ENCODE data around the gene RSBN1L. TPM values are rescaled to one million over a fixed set of nuclear protein-coding genes. Genes with fewer than 3 reads are reported as not detected.
"Not testable (repeated sequence)": the region's sequence is repeated elsewhere in the genome, so short reads cannot be mapped to it uniquely, and the experiment has no call there.

RSBN1L gene
- total RNA-seq, 1 experiment from 2014 or later = 17.8 TPM

DNA sequence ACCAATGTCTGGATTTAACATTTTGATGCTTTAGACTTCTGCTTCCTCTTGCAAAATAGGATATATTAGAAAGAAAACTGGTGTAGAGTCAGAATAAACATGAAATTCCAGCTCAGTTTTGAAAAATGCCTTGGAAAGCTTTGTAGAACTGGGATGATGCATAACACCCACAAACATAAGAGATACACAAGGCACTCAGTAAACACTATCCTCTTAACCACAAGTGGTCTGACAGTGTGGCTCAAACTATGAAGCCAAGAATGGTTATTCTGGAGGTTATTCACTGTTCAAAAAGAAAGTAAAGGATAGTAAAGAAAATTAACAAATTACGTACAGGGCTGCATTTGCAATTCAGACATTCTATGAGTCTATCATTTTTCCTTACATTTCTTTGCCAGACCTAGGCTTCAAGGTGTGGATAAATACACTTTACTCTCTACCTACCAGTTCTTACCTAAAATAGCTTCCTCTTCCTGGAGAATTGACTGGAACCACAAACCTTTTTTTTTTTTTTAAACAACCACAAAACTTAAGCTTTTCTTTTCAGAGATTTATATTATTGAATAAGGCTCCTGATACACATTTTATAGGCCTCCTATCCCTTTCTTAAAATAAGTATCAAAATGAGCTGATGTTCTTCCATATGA lies 9.0 kb upstream of the RSBN1L start:
- DNase-seq (ENCODE audit: low read depth) = no peak

DNA sequence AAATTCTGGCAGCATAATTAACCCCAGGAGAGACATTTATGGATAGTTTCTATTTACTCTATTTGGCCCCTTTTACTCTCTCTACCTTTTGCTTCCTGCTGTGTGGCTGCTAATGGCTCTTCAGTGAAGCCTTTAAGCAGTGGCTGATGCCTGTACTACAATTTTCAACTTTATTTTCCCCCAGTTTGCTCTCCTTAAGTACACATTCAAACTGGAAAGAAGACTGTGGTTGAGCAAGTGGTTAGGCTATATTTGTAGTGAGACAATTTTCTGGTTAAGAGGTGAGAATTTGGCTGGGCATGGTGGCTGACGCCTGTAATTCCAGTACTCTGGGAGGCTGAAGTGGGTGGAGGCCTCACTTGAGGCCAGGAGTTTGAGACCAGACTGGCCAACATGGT lies 8.5 kb upstream of the RSBN1L start:
- no peak for DNase-seq (ENCODE audit: low read depth)

DNA sequence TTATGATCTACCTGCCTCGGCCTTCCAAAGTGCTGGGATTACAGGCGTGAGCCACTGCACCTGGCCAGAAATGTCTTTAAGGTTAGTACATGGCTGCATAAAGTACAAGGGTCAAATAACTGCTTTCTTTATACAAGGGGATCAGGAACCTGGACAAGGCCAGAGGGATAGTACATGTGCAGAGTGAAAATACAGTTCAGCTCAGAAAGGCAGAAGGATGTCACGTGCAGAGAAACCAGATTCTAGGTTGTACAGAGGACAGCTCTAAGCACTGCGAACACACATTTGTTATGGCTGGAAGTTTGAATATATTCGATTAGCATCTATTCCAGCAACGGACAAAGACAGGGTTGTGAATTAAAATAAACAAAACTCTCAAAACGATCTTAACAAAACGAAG lies 6.0 kb upstream of the RSBN1L start:
- DNase-seq (ENCODE audit: low read depth) = no peak

DNA sequence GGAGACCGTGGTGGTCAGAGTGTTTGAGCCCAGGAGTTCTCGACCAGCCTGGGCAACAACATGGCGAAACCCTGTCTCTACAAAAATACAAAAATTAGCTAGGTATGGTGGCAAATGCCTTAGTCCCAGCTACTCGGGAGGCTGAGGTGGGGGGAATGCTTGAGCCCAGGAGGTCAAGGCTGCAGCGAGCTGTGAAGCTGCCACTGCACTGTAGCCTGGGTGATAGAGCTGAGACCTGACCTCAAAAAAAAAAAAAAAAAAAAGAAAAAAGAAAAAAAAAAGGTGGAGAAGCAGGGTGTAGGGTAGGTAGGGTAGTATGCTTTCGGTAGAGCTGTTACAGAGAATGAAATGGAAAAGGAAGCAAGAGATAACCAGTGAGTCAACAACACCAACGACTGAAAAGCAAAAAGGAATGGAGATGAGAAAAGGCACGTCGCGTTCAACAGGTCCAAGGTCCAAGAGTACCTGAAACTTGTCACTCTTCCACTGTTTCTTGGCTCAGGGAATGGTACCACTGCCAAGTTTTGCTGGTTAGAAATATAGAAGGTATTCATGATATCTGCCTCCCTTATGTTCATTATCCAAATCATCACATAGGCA lies 4.3 kb upstream of the RSBN1L start:
- DNase-seq (ENCODE audit: low read depth) = no peak

DNA sequence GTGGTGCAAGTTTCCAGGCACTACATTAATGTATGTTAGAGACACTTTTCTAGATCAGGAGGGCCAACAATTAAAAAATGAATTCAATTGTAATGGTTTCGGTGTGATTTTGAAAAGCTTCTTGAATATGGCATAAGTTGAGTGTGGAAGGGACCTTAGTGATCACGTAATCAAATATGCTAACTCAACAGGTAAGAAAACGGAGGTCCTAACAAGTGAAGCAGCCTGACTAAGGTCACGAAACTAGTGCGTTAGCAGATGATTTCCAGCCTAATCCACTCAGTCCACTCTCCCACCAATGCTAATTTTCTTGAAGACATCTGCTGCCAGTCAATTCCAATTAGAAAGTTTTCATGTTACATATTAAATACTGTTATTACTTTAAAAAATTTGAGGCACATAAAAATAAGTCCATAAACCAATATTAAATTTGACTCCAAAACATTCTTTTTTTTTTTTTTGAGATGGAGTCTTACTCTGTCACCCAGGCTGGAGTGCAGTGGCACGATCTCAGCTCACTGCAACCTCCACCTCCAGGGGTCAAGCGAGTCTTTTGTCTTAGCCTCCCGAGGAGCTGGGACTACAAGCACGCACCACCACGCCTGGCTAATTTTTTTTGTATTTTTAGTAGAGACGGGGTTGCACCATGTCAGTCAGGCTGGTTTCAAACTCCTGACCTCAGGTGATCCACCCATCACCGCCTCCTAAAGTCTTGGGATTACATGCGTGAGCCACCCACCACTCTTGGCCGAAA lies 2.3 kb upstream of the RSBN1L start:
- no peak for DNase-seq (ENCODE audit: low read depth)

- peak; percentile 49 for DNase-seq (ENCODE audit: low read depth)
These were observed 630 bp downstream of the RSBN1L start for GRCh38 chr7:77696643-77697534.

DNA sequence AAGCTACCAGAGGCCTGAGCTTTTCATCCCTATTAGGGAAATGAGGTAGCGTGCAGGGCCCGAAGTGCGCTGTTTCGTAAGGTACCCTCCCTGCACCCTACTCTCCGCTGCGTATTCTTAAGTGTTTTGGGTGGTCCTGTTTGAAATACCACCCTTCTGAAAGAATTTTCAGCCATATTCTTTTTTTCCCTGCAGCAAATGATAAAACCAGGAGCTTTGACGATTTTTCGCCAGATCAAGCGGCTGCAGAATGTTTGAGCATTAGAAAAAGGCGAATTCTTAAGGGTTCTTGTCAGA lies 1.2 kb downstream of the RSBN1L start:
- no peak for DNase-seq (ENCODE audit: low read depth)

DNA sequence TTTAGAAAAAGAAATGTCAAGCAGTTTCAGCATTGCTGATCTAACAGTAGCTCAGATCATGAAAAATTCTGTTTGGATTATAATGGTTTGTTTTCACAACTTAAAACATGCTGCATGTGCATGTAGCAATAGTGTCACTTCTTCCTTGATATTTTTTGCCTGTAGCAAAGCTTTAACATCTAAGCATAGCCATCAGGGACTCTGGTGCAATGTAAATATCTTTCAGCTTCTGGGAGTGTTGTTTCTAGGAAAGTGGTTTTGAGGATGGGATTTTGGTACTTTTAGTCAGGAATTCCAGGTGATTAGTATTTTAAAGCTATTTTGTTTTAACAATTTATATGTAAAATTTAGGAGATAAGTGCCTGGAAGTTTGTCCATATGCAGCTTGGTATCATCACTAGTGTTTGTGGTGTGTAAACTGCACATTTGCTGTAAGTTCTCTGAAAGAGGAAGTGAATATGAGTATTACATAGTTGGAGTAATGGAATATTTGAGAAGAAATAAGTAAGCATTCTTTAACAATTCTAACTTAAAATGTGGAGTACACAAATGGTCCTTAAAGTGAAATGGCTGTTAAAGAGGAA lies 1.9 kb downstream of the RSBN1L start:
- DNase-seq (ENCODE audit: low read depth) = no peak

- no peak for DNase-seq (ENCODE audit: low read depth)
These were observed 2.8 kb downstream of the RSBN1L start for GRCh38 chr7:77699056-77699455.

DNA sequence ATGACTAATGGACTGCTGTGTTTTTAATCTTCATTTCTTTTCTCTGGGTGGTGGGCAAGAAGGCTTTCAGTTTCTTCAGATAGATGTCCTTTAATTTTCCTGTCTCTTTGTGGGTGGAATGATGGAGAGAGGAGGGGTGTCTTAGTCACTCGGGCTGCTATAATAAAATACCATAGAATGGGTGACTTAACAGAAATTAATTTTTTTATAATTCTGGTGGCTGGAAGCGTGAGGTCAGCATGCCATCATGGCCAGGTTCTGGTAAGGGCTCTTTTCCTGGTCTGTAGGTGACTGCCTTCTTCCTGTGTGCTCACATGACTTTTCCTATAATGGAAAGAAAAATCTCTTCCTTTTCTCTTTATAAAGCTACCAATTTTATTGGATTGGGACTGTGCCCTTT lies 6.3 kb downstream of the RSBN1L start:
- DNase-seq (ENCODE audit: low read depth) = peak; percentile 13

- DNase-seq (ENCODE audit: low read depth) = no peak
These were observed 6.8 kb downstream of the RSBN1L start for GRCh38 chr7:77702968-77703472.

- not testable (repeated sequence) for DNase-seq (ENCODE audit: low read depth)
These were observed 7.4 kb downstream of the RSBN1L start for GRCh38 chr7:77703669-77704068.

- no peak for DNase-seq (ENCODE audit: low read depth)
These were observed 11.3 kb downstream of the RSBN1L start for GRCh38 chr7:77707504-77707992.

GRCh38 chr7:77710067-77710466 lies 13.8 kb downstream of the RSBN1L start:
- DNase-seq (ENCODE audit: low read depth) = no peak

- DNase-seq (ENCODE audit: low read depth) = no peak
These were observed 14.6 kb downstream of the RSBN1L start for GRCh38 chr7:77710861-77711260.

GRCh38 chr7:77714195-77714594 lies 17.9 kb downstream of the RSBN1L start:
- no peak for DNase-seq (ENCODE audit: low read depth)

DNA sequence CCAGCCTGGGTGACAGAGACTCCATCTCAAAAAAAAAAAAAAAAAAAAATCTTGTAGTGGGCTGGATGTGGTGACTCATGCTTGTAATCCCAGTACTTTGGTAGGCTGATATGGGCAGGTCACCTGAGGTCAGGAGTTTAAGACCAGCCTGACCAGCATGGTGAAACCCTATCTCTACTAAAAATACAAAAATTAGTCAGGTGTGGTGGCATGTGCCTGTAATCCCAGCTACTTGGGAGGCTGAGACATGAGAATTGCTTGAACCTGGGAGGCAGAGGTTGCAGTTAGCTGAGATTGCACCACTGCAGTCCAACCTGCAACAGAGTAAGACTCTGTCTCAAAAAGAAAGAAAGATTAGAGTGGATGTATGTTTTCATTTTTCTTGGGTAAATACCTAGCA lies 18.7 kb downstream of the RSBN1L start:
- peak; percentile 63 for DNase-seq (ENCODE audit: low read depth)

GRCh38 chr7:77716804-77717203 lies 20.5 kb downstream of the RSBN1L start:
- DNase-seq (ENCODE audit: low read depth) = no peak

- not testable (repeated sequence) for DNase-seq (ENCODE audit: low read depth)
These were observed 21.3 kb downstream of the RSBN1L start for GRCh38 chr7:77717566-77717965.

GRCh38 chr7:77727527-77727926 lies 31.3 kb downstream of the RSBN1L start:
- no peak for DNase-seq (ENCODE audit: low read depth)

Measured in HT1080 (cell line).